ENCODE measurements around the gene PLAU. TPM values are rescaled to one million over a fixed set of nuclear protein-coding genes. Genes with fewer than 3 reads are reported as not detected.

Gene PLAU
- total RNA-seq, 1 donor from 2014 or later, result 90.2 TPM

DNA sequence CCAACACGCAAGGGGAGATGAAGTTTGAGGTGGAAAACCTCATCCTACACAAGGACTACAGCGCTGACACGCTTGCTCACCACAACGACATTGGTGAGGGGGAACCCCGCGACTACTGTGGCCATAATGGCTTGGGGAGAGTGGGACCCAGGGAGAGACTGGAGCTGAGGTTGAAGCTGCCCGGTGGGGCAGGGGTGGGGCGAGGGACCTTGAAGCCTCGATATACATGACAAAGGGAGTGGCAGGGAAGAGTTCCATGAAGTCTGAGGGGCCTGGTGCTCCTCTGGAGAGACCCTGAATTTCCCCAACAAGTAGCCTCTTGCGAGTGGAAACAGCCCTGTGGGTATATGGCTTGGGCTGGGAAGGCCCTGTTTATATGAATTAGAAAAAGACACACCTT is 3.1 kb downstream of the PLAU start:
- no peak overlapping the region for H3K9ac ChIP-seq (ENCODE audit: low read length)
- TF ChIP-seq, protein P1, sequence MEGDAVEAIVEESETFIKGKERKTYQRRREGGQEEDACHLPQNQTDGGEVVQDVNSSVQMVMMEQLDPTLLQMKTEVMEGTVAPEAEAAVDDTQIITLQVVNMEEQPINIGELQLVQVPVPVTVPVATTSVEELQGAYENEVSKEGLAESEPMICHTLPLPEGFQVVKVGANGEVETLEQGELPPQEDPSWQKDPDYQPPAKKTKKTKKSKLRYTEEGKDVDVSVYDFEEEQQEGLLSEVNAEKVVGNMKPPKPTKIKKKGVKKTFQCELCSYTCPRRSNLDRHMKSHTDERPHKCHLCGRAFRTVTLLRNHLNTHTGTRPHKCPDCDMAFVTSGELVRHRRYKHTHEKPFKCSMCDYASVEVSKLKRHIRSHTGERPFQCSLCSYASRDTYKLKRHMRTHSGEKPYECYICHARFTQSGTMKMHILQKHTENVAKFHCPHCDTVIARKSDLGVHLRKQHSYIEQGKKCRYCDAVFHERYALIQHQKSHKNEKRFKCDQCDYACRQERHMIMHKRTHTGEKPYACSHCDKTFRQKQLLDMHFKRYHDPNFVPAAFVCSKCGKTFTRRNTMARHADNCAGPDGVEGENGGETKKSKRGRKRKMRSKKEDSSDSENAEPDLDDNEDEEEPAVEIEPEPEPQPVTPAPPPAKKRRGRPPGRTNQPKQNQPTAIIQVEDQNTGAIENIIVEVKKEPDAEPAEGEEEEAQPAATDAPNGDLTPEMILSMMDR (IDR thresholded peaks at IDR 0.05; ENCODE audit: insufficient read depth, low read depth, low read length), result no peak
- no peak for TF ChIP-seq EZH2 (IDR thresholded peaks at IDR 0.05; ENCODE audit: insufficient read depth, low read length)
- no peak for DNase-seq (ENCODE audit: low read depth)
- H3K36me3 ChIP-seq (ENCODE audit: insufficient read depth, low read length), result peaks cover 26% of the 10 kb centered on the region
- no peak overlapping the region for H2AFZ ChIP-seq (ENCODE audit: low read depth, low read length)
- Mint-ChIP-seq H3K4me3 (ENCODE audit: unreplicated experiment) (peak overlapping the region; percentile 31), H3K9me3 (ENCODE audit: unreplicated experiment) (peaks cover 14% of the 10 kb centered on the region), H3K27me3 (ENCODE audit: low read depth, unreplicated experiment) (no peaks in the 10 kb centered on the region), H3K36me3 (ENCODE audit: low read depth, unreplicated experiment) (peaks cover 39% of the 10 kb centered on the region), H3K27ac (ENCODE audit: unreplicated experiment) (no peak overlapping the region), H3K4me1 (ENCODE audit: low read depth, unreplicated experiment) (peaks cover 16% of the 10 kb centered on the region)
- H3K4me2 ChIP-seq (ENCODE audit: low read length), result peak overlapping the region; percentile 95
- H3K9me3 ChIP-seq (ENCODE audit: insufficient read depth, low read depth, low read length), result peaks cover 3% of the 10 kb centered on the region
- H4K20me1 ChIP-seq (ENCODE audit: insufficient read depth, low read length), result peaks cover 56% of the 10 kb centered on the region
- FAIRE-seq, result no peak
- no peak overlapping the region for H3K27ac ChIP-seq (ENCODE audit: low read depth, low read length)
- H3K27me3 ChIP-seq (ENCODE audit: insufficient read depth, low read length), result no peaks in the 10 kb centered on the region
- peaks cover 44% of the 10 kb centered on the region for H3K4me1 ChIP-seq (ENCODE audit: insufficient read depth, low read length)
- peaks cover 43% of the 10 kb centered on the region for H3K79me2 ChIP-seq (ENCODE audit: insufficient read depth, low read length)
- H3K4me3 ChIP-seq (ENCODE audit: insufficient read depth, low read depth, low read length), result peak overlapping the region; percentile 20

DNA sequence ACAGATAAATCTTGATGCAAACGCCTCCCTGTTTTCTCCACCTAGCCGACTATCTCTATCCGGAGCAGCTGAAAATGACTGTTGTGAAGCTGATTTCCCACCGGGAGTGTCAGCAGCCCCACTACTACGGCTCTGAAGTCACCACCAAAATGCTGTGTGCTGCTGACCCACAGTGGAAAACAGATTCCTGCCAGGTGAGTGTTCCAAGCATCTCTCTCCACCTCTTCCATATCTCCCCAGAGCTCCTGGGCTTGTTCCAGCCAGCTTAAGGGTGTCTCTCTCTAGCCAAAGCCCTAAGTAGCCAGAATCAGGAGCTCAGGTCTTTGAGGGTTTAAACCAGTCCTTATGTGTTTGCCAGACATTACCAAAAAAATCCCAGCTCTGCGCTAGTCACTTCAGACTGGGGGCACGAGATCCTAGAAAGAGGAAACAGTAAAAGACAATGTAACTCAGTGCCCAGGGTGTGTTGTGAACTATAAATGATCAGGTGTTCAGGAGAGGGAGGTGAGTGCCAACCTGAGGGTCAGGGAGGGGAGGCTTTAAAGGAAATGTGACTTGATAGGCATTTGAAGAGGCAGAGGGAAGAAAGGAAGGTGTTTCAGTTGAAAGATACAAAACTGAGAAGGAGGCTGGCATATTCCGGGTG is 4.4 kb downstream of the PLAU start:
- peak overlapping the region; percentile 25 for H3K4me3 Mint-ChIP-seq (ENCODE audit: unreplicated experiment)
- no peak overlapping the region for H3K4me3 ChIP-seq (ENCODE audit: insufficient read depth, low read depth, low read length)
- peaks cover 38% of the 10 kb centered on the region for H3K79me2 ChIP-seq (ENCODE audit: insufficient read depth, low read length)
- no peak overlapping the region for H3K27ac ChIP-seq (ENCODE audit: low read depth, low read length)
- H3K27me3 ChIP-seq (ENCODE audit: insufficient read depth, low read length), result no peaks in the 10 kb centered on the region
- H3K4me1 ChIP-seq (ENCODE audit: insufficient read depth, low read length), result peaks cover 32% of the 10 kb centered on the region
- H2AFZ ChIP-seq (ENCODE audit: low read depth, low read length), result no peak overlapping the region
- H3K36me3 Mint-ChIP-seq (ENCODE audit: low read depth, unreplicated experiment), result peaks cover 39% of the 10 kb centered on the region
- no peak overlapping the region for H3K27ac Mint-ChIP-seq (ENCODE audit: unreplicated experiment)
- peaks cover 26% of the 10 kb centered on the region for H3K36me3 ChIP-seq (ENCODE audit: insufficient read depth, low read length)
- peaks cover 3% of the 10 kb centered on the region for H3K9me3 ChIP-seq (ENCODE audit: insufficient read depth, low read depth, low read length)
- peaks cover 56% of the 10 kb centered on the region for H4K20me1 ChIP-seq (ENCODE audit: insufficient read depth, low read length)
- TF ChIP-seq, protein P1 (IDR thresholded peaks at IDR 0.05; ENCODE audit: insufficient read depth, low read depth, low read length), result no peak
- TF ChIP-seq EZH2 (IDR thresholded peaks at IDR 0.05; ENCODE audit: insufficient read depth, low read length), result no peak
- no peak for DNase-seq (ENCODE audit: low read depth)
- H3K4me2 ChIP-seq (ENCODE audit: low read length), result peak overlapping the region; percentile 95
- no peak for FAIRE-seq
- H3K9me3 Mint-ChIP-seq (ENCODE audit: unreplicated experiment), result peaks cover 17% of the 10 kb centered on the region
- no peaks in the 10 kb centered on the region for H3K27me3 Mint-ChIP-seq (ENCODE audit: low read depth, unreplicated experiment)
- peak overlapping the region; percentile 31 for H3K9ac ChIP-seq (ENCODE audit: low read length)
- H3K4me1 Mint-ChIP-seq (ENCODE audit: low read depth, unreplicated experiment), result peaks cover 11% of the 10 kb centered on the region
